Liver (tissue), 9 donors: ENCODE results near the gene RAD51B. TPM values are rescaled to one million over a fixed set of nuclear protein-coding genes. Genes with fewer than 3 reads are reported as not detected.

Experiments
- DNase-seq: peaks from one replicate; pipeline ENCODE4 v3.0.0-alpha.2; 2017; ENCODE audit warnings: low spot score
- H3K27ac ChIP-seq, 2 donors: one replicate each; pipeline ENCODE4 v1.7.0; 2013; ENCODE audit warnings: inconsistent platforms in 2 of 2, low read length in 2 of 2, control low read depth in 1 of 2, low read depth in 1 of 2, mild to moderate bottlenecking in 1 of 2
- H3K27me3 ChIP-seq, 4 donors: one replicate each; pipeline versions ENCODE4 v1.6.1 to v1.7.0; 2013; ENCODE audit warnings: low read length in 3 of 4, inconsistent platforms in 1 of 4, mild to moderate bottlenecking in 1 of 4, moderate library complexity in 1 of 4; ENCODE audit not compliant: control insufficient read depth in 4 of 4, insufficient read depth in 4 of 4
- H3K36me3 ChIP-seq, 4 donors: one replicate each; pipeline versions ENCODE4 v1.6.1 to v1.7.0; 2013; ENCODE audit warnings: low read length in 3 of 4, mild to moderate bottlenecking in 3 of 4, low read depth in 1 of 4, moderate library complexity in 1 of 4; ENCODE audit not compliant: control insufficient read depth in 4 of 4, insufficient read depth in 3 of 4
- H3K4me1 ChIP-seq, 4 donors: one replicate each; pipeline versions ENCODE4 v1.6.1 to v1.7.0; 2013; ENCODE audit warnings: low read length in 3 of 4, mild to moderate bottlenecking in 3 of 4, moderate library complexity in 1 of 4; ENCODE audit not compliant: control insufficient read depth in 4 of 4, insufficient read depth in 4 of 4
- H3K4me3 ChIP-seq, 3 donors: one replicate each; pipeline versions ENCODE4 v1.6.1 to v1.7.0; 2013; ENCODE audit warnings: low read length in 3 of 3, control low read depth in 1 of 3, low read depth in 1 of 3, mild to moderate bottlenecking in 1 of 3
- H3K9ac ChIP-seq, 2 donors: one replicate each; pipeline ENCODE4 v1.7.0; 2013; ENCODE audit warnings: low read length in 2 of 2, mild to moderate bottlenecking in 2 of 2, moderate library complexity in 2 of 2, control low read depth in 1 of 2, low read depth in 1 of 2
- H3K9me3 ChIP-seq, 4 donors: one replicate each; pipeline versions ENCODE4 v1.6.1 to v1.7.0; 2013; ENCODE audit warnings: low read length in 3 of 4; ENCODE audit not compliant: control insufficient read depth in 4 of 4
- CTCF ChIP-seq: fragments of 150-350 bp; IDR thresholded peaks from 2 replicates; pipeline ENCODE4 v1.5.1; 2017; ENCODE audit warnings: improper control_type of control experiment, low read depth, low read length; ENCODE audit not compliant: missing input control
- EGR1 ChIP-seq, 2 donors: IDR thresholded peaks; 2 replicates each; pipeline ENCODE4 v1.6.1; 2016 to 2018; ENCODE audit warnings: antibody characterized with exemption in 2 of 2, low read depth in 2 of 2
- FOXA1 ChIP-seq: IDR thresholded peaks from 2 replicates; pipeline ENCODE4 v1.6.1; 2016; ENCODE audit warnings: antibody characterized with exemption
- FOXA2 ChIP-seq: IDR thresholded peaks from 2 replicates; pipeline ENCODE4 v1.6.1; 2016; ENCODE audit warnings: antibody characterized with exemption
- GABPA ChIP-seq, 2 donors: IDR thresholded peaks in 1 of 2; conservative IDR thresholded peaks in 1 of 2; 2 replicates each; pipeline ENCODE4 v1.6.1; 2016; ENCODE audit warnings: antibody characterized with exemption in 2 of 2, mild to moderate bottlenecking in 1 of 2, moderate library complexity in 1 of 2
- HNF4A ChIP-seq, 2 donors: conservative IDR thresholded peaks; 2 replicates each; pipeline ENCODE4 v1.6.1; 2016; ENCODE audit warnings: antibody characterized with exemption in 2 of 2, mild to moderate bottlenecking in 2 of 2
- HNF4G ChIP-seq: IDR thresholded peaks from 2 replicates; pipeline ENCODE4 v1.6.1; 2016; ENCODE audit warnings: antibody characterized with exemption
- JUND ChIP-seq, 2 donors: IDR thresholded peaks; 2 replicates each; pipeline ENCODE4 v1.6.1; 2016; ENCODE audit warnings: antibody characterized with exemption in 2 of 2
- NR2F2 ChIP-seq: IDR thresholded peaks from 2 replicates; pipeline ENCODE4 v1.6.1; 2016; ENCODE audit warnings: antibody characterized with exemption
- RAD21 ChIP-seq, 2 donors: IDR thresholded peaks; 2 replicates each; pipeline ENCODE4 v1.6.1; 2016; ENCODE audit warnings: antibody characterized with exemption in 2 of 2, mild to moderate bottlenecking in 2 of 2
- RXRA ChIP-seq, 2 donors: IDR thresholded peaks; 2 replicates each; pipeline ENCODE4 v1.6.1; 2017 to 2018; ENCODE audit warnings: antibody characterized with exemption in 2 of 2, mild to moderate bottlenecking in 1 of 2
- SP1 ChIP-seq: IDR thresholded peaks from 2 replicates; pipeline ENCODE4 v1.6.1; 2018; ENCODE audit warnings: antibody characterized with exemption, mild to moderate bottlenecking
- TAF1 ChIP-seq: conservative IDR thresholded peaks from 2 replicates; pipeline ENCODE4 v1.6.1; 2016; ENCODE audit warnings: antibody characterized with exemption, mild to moderate bottlenecking
- YY1 ChIP-seq: IDR thresholded peaks from 2 replicates; pipeline ENCODE4 v1.6.1; 2016; ENCODE audit warnings: antibody characterized with exemption, mild to moderate bottlenecking
- ZBTB33 ChIP-seq: IDR thresholded peaks from 2 replicates; pipeline ENCODE4 v1.6.1; 2016; ENCODE audit warnings: antibody characterized with exemption
- WGBS: extraction: QIAGEN DNeasy Blood & Tissue Kit; methylation state at CpG from one replicate; pipeline ENCODE4 v1.1.7; 2013; 5-methylcytosine and 5-hydroxymethylcytosine counted together
- polyA plus RNA-seq, 2 donors: library from polyadenylated mRNA; stranded (reverse) in 1 of 2; unstranded in 1 of 2; fragments of 200-250 nt in 1 of 2; fragments of >200 nt in 1 of 2; fragmentation: Nextera tagmentation in 1 of 2; extraction: Ambion mirVana in 1 of 2; gene quantifications; one replicate each; pipeline versions ENCODE4 v1.2.1 to v1.2.3, GENCODE V29; 2013 to 2015
- total RNA-seq, 2 donors: library from RNA; depleted of rRNA; stranded (reverse); fragments of >200 nt; gene quantifications; one replicate each; pipeline ENCODE4 v1.2.3, GENCODE V29; 2014
- TF ChIP-seq, protein P1 (sequence below): IDR thresholded peaks from 2 replicates; pipeline ENCODE4 v1.6.1; 2016; ENCODE audit warnings: antibody characterized with exemption
- TF ChIP-seq, protein P2 (sequence below): IDR thresholded peaks from 2 replicates; pipeline ENCODE4 v1.6.1; 2016; ENCODE audit warnings: antibody characterized with exemption, mild to moderate bottlenecking
- donor health status: healthy.
- donor health status: healthy.
- donor health status: healthy.
- donor health status: healthy.
- donor health status: healthy.

RAD51B gene
- total and polyA plus RNA-seq, 4 donors: 0.81 to 12.9 (median 2.4) TPM

DNA sequence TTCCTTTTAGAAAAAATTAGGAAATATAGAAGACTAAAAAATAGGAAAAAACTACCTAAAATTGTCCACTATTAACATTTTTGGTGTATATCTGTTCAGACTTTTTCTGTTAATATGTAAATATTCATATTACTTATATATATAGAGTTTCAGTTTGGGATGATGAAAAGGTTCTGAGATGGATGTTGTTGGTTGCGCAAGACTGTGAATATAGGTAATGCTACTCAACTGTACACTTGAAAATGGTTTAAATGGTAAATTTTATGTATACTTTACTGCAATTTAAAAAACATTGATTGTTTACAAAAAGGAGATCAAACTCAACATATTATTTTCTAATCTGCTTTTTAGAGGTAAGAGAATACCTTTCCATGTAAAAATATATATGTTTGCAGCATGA, 200.9 kb downstream of the RAD51B start:
- 96% methylated on average over 1 of the region's 1 CpG for WGBS

More for the DNA sequence above, 200.9 kb downstream of the RAD51B start:
- Histone ChIP-seq H3K4me3 (no peak overlapping the region), H3K27ac (no peak overlapping the region), H3K4me1 (peaks cover 0 to 5% (median 0%) of the 10 kb centered on the region in 4 donors), H3K9me3 (no peaks in the 10 kb centered on the region), H3K27me3 (no peaks in the 10 kb centered on the region), H3K36me3 (no peaks in the 10 kb centered on the region), H3K9ac (no peak overlapping the region)
- TF ChIP-seq JUND (IDR thresholded peaks at IDR 0.05) (no peak), RAD21 (IDR thresholded peaks at IDR 0.05) (no peak), CTCF (no peak), HNF4G (no peak), FOXA1 (no peak), GABPA (IDR thresholded peaks at IDR 0.05 in 1 of 2, conservative IDR thresholded peaks at IDR 0.05 in 1 of 2) (no peak), ZBTB33 (no peak), TAF1 (no peak), SP1 (no peak), YY1 (no peak), RXRA (IDR thresholded peaks at IDR 0.05) (no peak), HNF4A (conservative IDR thresholded peaks at IDR 0.05) (no peak), EGR1 (IDR thresholded peaks at IDR 0.05; ENCODE audit: low read depth in 2 of 2) (no peak), NR2F2 (no peak), FOXA2 (no peak)
- TF ChIP-seq, protein P1, sequence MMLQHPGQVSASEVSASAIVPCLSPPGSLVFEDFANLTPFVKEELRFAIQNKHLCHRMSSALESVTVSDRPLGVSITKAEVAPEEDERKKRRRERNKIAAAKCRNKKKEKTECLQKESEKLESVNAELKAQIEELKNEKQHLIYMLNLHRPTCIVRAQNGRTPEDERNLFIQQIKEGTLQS: no peak
- TF ChIP-seq, protein P2, sequence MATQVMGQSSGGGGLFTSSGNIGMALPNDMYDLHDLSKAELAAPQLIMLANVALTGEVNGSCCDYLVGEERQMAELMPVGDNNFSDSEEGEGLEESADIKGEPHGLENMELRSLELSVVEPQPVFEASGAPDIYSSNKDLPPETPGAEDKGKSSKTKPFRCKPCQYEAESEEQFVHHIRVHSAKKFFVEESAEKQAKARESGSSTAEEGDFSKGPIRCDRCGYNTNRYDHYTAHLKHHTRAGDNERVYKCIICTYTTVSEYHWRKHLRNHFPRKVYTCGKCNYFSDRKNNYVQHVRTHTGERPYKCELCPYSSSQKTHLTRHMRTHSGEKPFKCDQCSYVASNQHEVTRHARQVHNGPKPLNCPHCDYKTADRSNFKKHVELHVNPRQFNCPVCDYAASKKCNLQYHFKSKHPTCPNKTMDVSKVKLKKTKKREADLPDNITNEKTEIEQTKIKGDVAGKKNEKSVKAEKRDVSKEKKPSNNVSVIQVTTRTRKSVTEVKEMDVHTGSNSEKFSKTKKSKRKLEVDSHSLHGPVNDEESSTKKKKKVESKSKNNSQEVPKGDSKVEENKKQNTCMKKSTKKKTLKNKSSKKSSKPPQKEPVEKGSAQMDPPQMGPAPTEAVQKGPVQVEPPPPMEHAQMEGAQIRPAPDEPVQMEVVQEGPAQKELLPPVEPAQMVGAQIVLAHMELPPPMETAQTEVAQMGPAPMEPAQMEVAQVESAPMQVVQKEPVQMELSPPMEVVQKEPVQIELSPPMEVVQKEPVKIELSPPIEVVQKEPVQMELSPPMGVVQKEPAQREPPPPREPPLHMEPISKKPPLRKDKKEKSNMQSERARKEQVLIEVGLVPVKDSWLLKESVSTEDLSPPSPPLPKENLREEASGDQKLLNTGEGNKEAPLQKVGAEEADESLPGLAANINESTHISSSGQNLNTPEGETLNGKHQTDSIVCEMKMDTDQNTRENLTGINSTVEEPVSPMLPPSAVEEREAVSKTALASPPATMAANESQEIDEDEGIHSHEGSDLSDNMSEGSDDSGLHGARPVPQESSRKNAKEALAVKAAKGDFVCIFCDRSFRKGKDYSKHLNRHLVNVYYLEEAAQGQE: no peak
- DNase-seq: no peak
